ENCODE results near the gene NEMF. TPM values are rescaled to one million over a fixed set of nuclear protein-coding genes. Genes with fewer than 3 reads are reported as not detected.

The NEMF gene
- total RNA-seq, 2 experiments from 2014 or later: 62.4 to 97.9 TPM

GRCh38 chr14:49863487-49864281 lies 11.1 kb upstream of the NEMF start:
- intact Hi-C loops (cut with DNase I, micrococcal nuclease): loop anchor here (1.0 to 5.0 kb wide), 10 partner anchors 107 to 659 kb away; partner anchors contain the start of genes SOS2 (in 2 of the 2), DMAC2L (in 1 of the 2), L2HGDH (in 1 of the 2) and VCPKMT (in 1 of the 2)
- ATAC-seq (peak; percentile 10), DNase-seq (no peak)
- Mint-ChIP-seq H3K27me3 (no peaks in the 10 kb centered on the region), H3K4me3 (no peak overlapping the region), H3K27ac (no peak overlapping the region), H3K4me1 (peaks cover 15% of the 10 kb centered on the region), H3K9me3 (ENCODE audit: low read depth) (no peaks in the 10 kb centered on the region), H3K36me3 (ENCODE audit: low read depth) (peaks cover 2% of the 10 kb centered on the region)
- ChIA-PET CTCF (interaction anchor here (0.5 to 9.8 kb wide), 32 partner anchors 12 to 896 kb away, joined by 3 to 158 read pairs (median 5); partner anchors contain the start of genes ARF6, KLHDC2, NEMF and VCPKMT), POLR2A (interaction anchor here (0.6 to 3.8 kb wide), 21 partner anchors 11 to 358 kb away, joined by 3 to 30 read pairs (median 5); partner anchors contain the start of genes DNAAF2, KLHDC1, KLHDC2 and NEMF)

DNA sequence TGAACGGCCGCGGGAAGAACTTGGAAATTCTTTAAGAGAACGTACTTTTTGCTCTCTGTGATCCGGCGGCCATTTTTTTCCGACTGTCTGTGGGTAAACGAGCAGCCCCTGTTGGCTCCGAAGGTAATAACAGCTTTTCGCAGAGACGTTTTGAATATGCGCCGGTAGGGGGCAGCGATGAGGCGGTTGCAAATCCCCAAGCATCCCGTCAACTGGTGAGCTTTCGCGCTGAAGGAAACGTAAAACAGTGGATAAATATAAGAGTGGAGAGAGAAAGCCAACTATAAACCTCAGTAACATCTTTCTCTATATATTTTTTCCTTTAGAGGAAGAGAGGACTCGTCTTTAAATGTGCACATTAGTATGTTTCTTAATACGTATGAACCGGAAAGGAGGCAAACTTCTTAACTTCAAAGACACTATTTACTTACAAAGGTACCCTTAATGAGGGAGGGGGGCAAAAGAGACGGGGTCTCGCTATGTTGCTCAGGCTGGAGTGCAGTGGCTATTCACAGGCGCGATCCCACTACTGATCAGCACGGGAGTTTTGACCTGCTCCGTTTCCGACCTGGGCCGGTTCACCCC lies 9.6 kb upstream of the NEMF start:
- Mint-ChIP-seq H3K4me3 (no peak overlapping the region), H3K27me3 (no peaks in the 10 kb centered on the region), H3K27ac (no peak overlapping the region), H3K9me3 (ENCODE audit: low read depth) (no peaks in the 10 kb centered on the region), H3K4me1 (peaks cover 20% of the 10 kb centered on the region), H3K36me3 (ENCODE audit: low read depth) (peaks cover 2% of the 10 kb centered on the region)
- CTCF ChIA-PET: interaction anchor here (0.6 to 9.8 kb wide), 59 partner anchors 8 to 966 kb away, joined by 3 to 158 read pairs (median 4); partner anchors contain the start of genes ARF6, NEMF, POLE2 and VCPKMT
- intact Hi-C loops (cut with DNase I, micrococcal nuclease): loop anchor here (1.0 to 5.0 kb wide), 13 partner anchors 9 to 660 kb away; partner anchors contain the start of genes SOS2 (in 2 of the 2), ARF6 (in 1 of the 2), KLHDC2 (in 1 of the 2) and VCPKMT (in 1 of the 2)
- ATAC-seq (peak; percentile 13), DNase-seq (peak; percentile 92)
- POLR2A ChIA-PET: interaction anchor here (0.6 to 3.8 kb wide), 19 partner anchors 10 to 254 kb away, joined by 3 to 30 read pairs (median 4); partner anchors contain the start of genes DNAAF2, KLHDC2, MGAT2 and NEMF

- intact Hi-C loops (cut with DNase I, micrococcal nuclease): loop anchor here (1.0 to 5.0 kb wide), 13 partner anchors 8 to 661 kb away; partner anchors contain the start of genes SOS2 (in 2 of the 2), ARF6 (in 1 of the 2), KLHDC2 (in 1 of the 2) and VCPKMT (in 1 of the 2)
- H3K36me3 Mint-ChIP-seq (ENCODE audit: low read depth): peaks cover 2% of the 10 kb centered on the region
- H3K4me1 Mint-ChIP-seq: peaks cover 20% of the 10 kb centered on the region
- ChIA-PET POLR2A (interaction anchor here (1.7 to 3.8 kb wide), 9 partner anchors 10 to 255 kb away, joined by 4 to 30 read pairs (median 11); partner anchors contain the start of genes DNAAF2, KLHDC2, NEMF and VCPKMT), CTCF (interaction anchor here (0.6 to 9.8 kb wide), 54 partner anchors 8 to 966 kb away, joined by 3 to 158 read pairs (median 4); partner anchors contain the start of genes ARF6, LRR1, NEMF and POLE2)
- no peaks in the 10 kb centered on the region for H3K9me3 Mint-ChIP-seq (ENCODE audit: low read depth)
- H3K27ac Mint-ChIP-seq: no peak overlapping the region
- ATAC-seq (peak; percentile 4), DNase-seq (peak; percentile 79)
- no peaks in the 10 kb centered on the region for H3K27me3 Mint-ChIP-seq
- no peak overlapping the region for H3K4me3 Mint-ChIP-seq
Observed at GRCh38 chr14:49861699-49862088, 9.1 kb upstream of the NEMF start.

DNA sequence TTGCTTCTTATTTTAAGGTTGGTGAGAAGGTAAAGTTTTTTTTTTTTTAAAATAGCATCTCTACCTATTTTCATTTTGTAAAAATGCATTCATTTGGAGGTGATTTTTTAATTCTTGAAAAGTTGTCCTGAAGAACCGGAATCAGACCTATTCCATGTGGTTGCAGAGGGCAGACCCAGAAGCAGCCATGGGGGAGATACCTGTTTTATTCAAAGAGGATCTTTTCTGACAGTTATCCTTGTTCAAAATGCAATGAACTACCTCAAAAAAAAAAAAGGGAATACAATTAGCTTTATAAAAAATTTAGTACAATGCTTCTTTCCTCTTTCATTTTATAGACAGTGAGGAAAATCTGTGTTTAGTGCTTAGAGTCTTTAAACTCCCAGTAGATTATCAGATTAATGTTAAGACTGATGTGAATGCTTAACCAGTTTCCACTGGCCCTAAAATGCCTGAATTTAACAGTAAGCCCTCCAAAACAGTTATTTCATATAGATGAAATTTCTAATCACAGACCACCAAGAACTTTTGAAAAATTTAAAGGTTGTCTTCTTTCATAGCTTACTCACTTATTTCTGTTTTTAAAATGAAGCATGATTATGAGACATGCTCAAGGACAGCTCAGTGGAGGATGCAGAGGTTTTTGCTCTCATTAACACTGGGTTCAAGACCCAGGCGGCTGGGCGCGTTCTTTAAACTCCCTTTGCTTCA lies 8.6 kb upstream of the NEMF start:
- peaks cover 20% of the 10 kb centered on the region for H3K4me1 Mint-ChIP-seq
- no peaks in the 10 kb centered on the region for H3K27me3 Mint-ChIP-seq
- CTCF ChIA-PET: interaction anchor here (0.6 to 9.8 kb wide), 42 partner anchors 9 to 967 kb away, joined by 3 to 158 read pairs (median 4); partner anchors contain the start of genes ARF6, LRR1, NEMF and POLE2
- H3K27ac Mint-ChIP-seq: no peak overlapping the region
- DNase-seq (no peak), ATAC-seq (no peak)
- H3K36me3 Mint-ChIP-seq (ENCODE audit: low read depth): peaks cover 2% of the 10 kb centered on the region
- H3K9me3 Mint-ChIP-seq (ENCODE audit: low read depth): no peaks in the 10 kb centered on the region
- intact Hi-C loops (cut with DNase I, micrococcal nuclease): loop anchor here (5.0 kb wide), 3 partner anchors 371 to 661 kb away; partner anchors contain the start of gene SOS2 (in 1 of the 2)
- no peak overlapping the region for H3K4me3 Mint-ChIP-seq
- POLR2A ChIA-PET: interaction anchor here (2.3 to 3.8 kb wide), 4 partner anchors 9 to 227 kb away, joined by 11 to 30 read pairs (median 24); partner anchors contain the start of genes DNAAF2 and NEMF

GRCh38 chr14:49858383-49858782 lies 5.8 kb upstream of the NEMF start:
- H3K9me3 Mint-ChIP-seq (ENCODE audit: low read depth): no peaks in the 10 kb centered on the region
- peak; percentile 36 for DNase-seq
- peaks cover 2% of the 10 kb centered on the region for H3K36me3 Mint-ChIP-seq (ENCODE audit: low read depth)
- POLR2A ChIA-PET: interaction anchor here (0.5 to 1.0 kb wide), 5 partner anchors 10 to 447 kb away, joined by 3 to 8 read pairs (median 3); no protein-coding TSS in a partner anchor
- H3K27me3 Mint-ChIP-seq: no peaks in the 10 kb centered on the region
- no peak overlapping the region for H3K27ac Mint-ChIP-seq
- CTCF ChIA-PET: interaction anchor here (0.7 to 9.8 kb wide), 9 partner anchors 8 to 1371 kb away, joined by 3 to 80 read pairs (median 4); partner anchors contain the start of gene DNAAF2
- no peak overlapping the region for H3K4me3 Mint-ChIP-seq
- H3K4me1 Mint-ChIP-seq: peaks cover 28% of the 10 kb centered on the region
- peak; percentile 28 for ATAC-seq
- intact Hi-C loops (cut with DNase I, micrococcal nuclease): no loop called here

- H3K4me3 Mint-ChIP-seq: no peak overlapping the region
Observed at GRCh38 chr14:49857427-49858003, 4.9 kb upstream of the NEMF start.

GRCh38 chr14:49853572-49854375 lies 1.2 kb upstream of the NEMF start:
- Mint-ChIP-seq H3K27me3 (no peaks in the 10 kb centered on the region), H3K4me3 (peak overlapping the region; percentile 97), H3K9me3 (ENCODE audit: low read depth) (no peaks in the 10 kb centered on the region), H3K36me3 (ENCODE audit: low read depth) (peaks cover 20% of the 10 kb centered on the region), H3K27ac (peak overlapping the region; percentile 98), H3K4me1 (peaks cover 47% of the 10 kb centered on the region)
- CTCF ChIA-PET: interaction anchor here (0.6 to 6.4 kb wide), 20 partner anchors 9 to 474 kb away, joined by 3 to 158 read pairs (median 4); partner anchors contain the start of genes MGAT2 and RPL36AL
- DNase-seq (peak; percentile 84), ATAC-seq (peak; percentile 66)
- POLR2A ChIA-PET: interaction anchor here (0.6 to 1.0 kb wide), 2 partner anchors 15 to 620 kb away, joined by 3 read pairs; no protein-coding TSS in a partner anchor
- intact Hi-C loops (cut with DNase I, micrococcal nuclease): loop anchor here (1.0 to 5.0 kb wide), 10 partner anchors 9 to 679 kb away; partner anchors contain the start of genes MAP4K5 (in 2 of the 2), DMAC2L (in 1 of the 2), DNAAF2 (in 1 of the 2) and KLHDC2 (in 1 of the 2)

More at GRCh38 chr14:49857427-49858003, 4.9 kb upstream of the NEMF start:
- CTCF ChIA-PET: interaction anchor here (0.9 to 9.8 kb wide), 7 partner anchors 8 to 257 kb away, joined by 3 to 80 read pairs (median 4); no protein-coding TSS in a partner anchor
- POLR2A ChIA-PET: no interaction called here
- ATAC-seq (no peak), DNase-seq (no peak)
- Mint-ChIP-seq H3K27me3 (no peaks in the 10 kb centered on the region), H3K36me3 (ENCODE audit: low read depth) (no peaks in the 10 kb centered on the region), H3K9me3 (ENCODE audit: low read depth) (no peaks in the 10 kb centered on the region), H3K27ac (peak overlapping the region; percentile 65), H3K4me1 (peaks cover 32% of the 10 kb centered on the region)
- intact Hi-C loops (cut with DNase I, micrococcal nuclease): no loop called here

- intact Hi-C loops (cut with DNase I, micrococcal nuclease): loop anchor here (1.0 to 5.0 kb wide), 10 partner anchors 9 to 679 kb away; partner anchors contain the start of genes MAP4K5 (in 2 of the 2), DMAC2L (in 1 of the 2), DNAAF2 (in 1 of the 2) and KLHDC2 (in 1 of the 2)
- Mint-ChIP-seq H3K4me3 (peak overlapping the region; percentile 97), H3K27ac (peak overlapping the region; percentile 98), H3K36me3 (ENCODE audit: low read depth) (peaks cover 20% of the 10 kb centered on the region), H3K9me3 (ENCODE audit: low read depth) (no peaks in the 10 kb centered on the region), H3K27me3 (no peaks in the 10 kb centered on the region), H3K4me1 (peaks cover 42% of the 10 kb centered on the region)
- ATAC-seq: peak; percentile 8
- CTCF ChIA-PET: interaction anchor here (0.7 to 6.4 kb wide), 34 partner anchors 10 to 475 kb away, joined by 3 to 158 read pairs (median 4); partner anchors contain the start of genes ARF6, KLHDC2, MGAT2 and RPL36AL
- POLR2A ChIA-PET: interaction anchor here (0.6 to 2.1 kb wide), 6 partner anchors 9 to 621 kb away, joined by 3 to 30 read pairs (median 6); partner anchors contain the start of genes DNAAF2 and KLHDC2
- DNase-seq: no peak
Observed at GRCh38 chr14:49853158-49853477, 530 bp upstream of the NEMF start.

DNA sequence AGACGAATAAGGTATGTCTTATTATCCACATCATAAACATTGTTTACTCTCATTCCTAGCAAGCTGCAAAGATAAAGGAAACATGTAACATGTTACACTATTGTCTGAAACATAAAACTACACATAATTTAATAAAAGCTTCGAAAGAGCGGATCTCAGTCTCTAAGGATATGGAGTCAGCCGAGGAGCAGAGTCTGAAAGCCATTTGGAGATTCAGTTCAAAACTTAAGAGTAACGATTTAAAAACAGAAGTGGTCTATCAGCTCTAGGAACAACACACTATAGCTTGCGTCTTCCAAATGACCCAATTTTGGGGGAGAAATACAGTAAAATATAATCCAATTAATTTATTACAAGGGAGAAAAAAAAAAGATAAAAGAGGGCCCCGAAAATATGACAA lies 775 bp downstream of the NEMF start:
- Mint-ChIP-seq H3K36me3 (ENCODE audit: low read depth) (peaks cover 22% of the 10 kb centered on the region), H3K4me3 (peak overlapping the region; percentile 97), H3K9me3 (ENCODE audit: low read depth) (no peaks in the 10 kb centered on the region), H3K27me3 (no peaks in the 10 kb centered on the region), H3K27ac (peak overlapping the region; percentile 98), H3K4me1 (peaks cover 38% of the 10 kb centered on the region)
- intact Hi-C loops (cut with DNase I, micrococcal nuclease): loop anchor here (1.0 to 5.0 kb wide), 8 partner anchors 85 to 680 kb away; partner anchors contain the start of genes DMAC2L (in 1 of the 2), DNAAF2 (in 1 of the 2), KLHDC2 (in 1 of the 2) and L2HGDH (in 1 of the 2)
- ChIA-PET CTCF (interaction anchor here (0.5 to 6.4 kb wide), 46 partner anchors 8 to 469 kb away, joined by 3 to 158 read pairs (median 4); partner anchors contain the start of genes KLHDC2, MGAT2 and RPL36AL), POLR2A (interaction anchor here (0.6 to 2.1 kb wide), 18 partner anchors 10 to 712 kb away, joined by 3 to 30 read pairs (median 5); partner anchors contain the start of genes DMAC2L, DNAAF2, KLHDC2 and L2HGDH)
- ATAC-seq: no peak
- no peak for DNase-seq
